PC-9 (cell line): ENCODE data around the gene FAM174B.

Experiments used
- CTCF ChIP-seq: fragments of 200-600 bp; sonication (generic); conservative IDR thresholded peaks from 2 replicates; pipeline ENCODE4 v1.6.1; 2017; ENCODE audit warnings: mixed run types, antibody characterized with exemption, mild to moderate bottlenecking, moderate library complexity
- EZH2 ChIP-seq: fragments of 200-600 bp; sonication (generic); IDR thresholded peaks from 2 replicates; pipeline ENCODE4 v1.8.0; 2017; ENCODE audit warnings: antibody characterized with exemption, low read depth

- no peak for TF ChIP-seq CTCF
- no peak for TF ChIP-seq EZH2
Observed at GRCh38 chr15:92606126-92606835, 49.3 kb downstream of the FAM174B start.
